Fibroblast of the aortic adventitia (primary cell): Measurements from ENCODE around the gene VSTM5. TPM values are rescaled to one million over a fixed set of nuclear protein-coding genes. Genes with fewer than 3 reads are reported as not detected.
"Not testable (repeated sequence)": the region's sequence is repeated elsewhere in the genome, so short reads cannot be mapped to it uniquely, and the experiment has no call there.

ENCODE experiments used
- DNase-seq: peaks from one replicate; pipeline ENCODE4 v3.0.0-alpha.2; 2010; ENCODE audit warnings: low read depth
- H3K4me3 ChIP-seq: 2 replicates; pipeline ENCODE4 v1.5.1; 2011; ENCODE audit warnings: low read depth, mild to moderate bottlenecking, control low read depth, low read length, moderate library complexity
- CTCF ChIP-seq: IDR thresholded peaks from 2 replicates; pipeline ENCODE4 v1.5.1; 2011; ENCODE audit warnings: mild to moderate bottlenecking, low read length, control low read depth, inconsistent platforms; ENCODE audit not compliant: insufficient read depth
- total RNA-seq: library from RNA; depleted of rRNA; stranded (reverse); fragments of >200 nt; gene quantifications from 2 replicates; pipeline ENCODE4 v1.2.3, GENCODE V29; 2012; ENCODE audit warnings: low replicate concordance

The VSTM5 gene
- total RNA-seq = 0.18 and 0.25 TPM in 2 replicates

GRCh38 chr11:93850594-93851018 is at the start of gene VSTM5:
VSTM5 (minus strand) TSS chr11:93850618; CDS start chr11:93850502, 116 bp downstream.
- no peak for DNase-seq
- no peak for TF ChIP-seq CTCF
- peak within 1 kb of the TSS; percentile 50 for H3K4me3 ChIP-seq

- DNase-seq = peak; percentile 93
- TF ChIP-seq CTCF = peak; percentile 75
- H3K4me3 ChIP-seq = no peak overlapping the region
Observed at GRCh38 chr11:93895106-93895862, 44.9 kb upstream of the VSTM5 start.

- no peak for TF ChIP-seq CTCF
- H3K4me3 ChIP-seq = no peak overlapping the region
- no peak for DNase-seq
Observed at GRCh38 chr11:93890391-93891051, 40.1 kb upstream of the VSTM5 start.

- no peak overlapping the region for H3K4me3 ChIP-seq
- DNase-seq = no peak
- TF ChIP-seq CTCF = no peak
Observed at GRCh38 chr11:93887111-93887510, 36.7 kb upstream of the VSTM5 start.

- not testable (repeated sequence) for H3K4me3 ChIP-seq
Observed at GRCh38 chr11:93879114-93879513, 28.7 kb upstream of the VSTM5 start.

GRCh38 chr11:93875637-93876036 is 25.2 kb upstream of the VSTM5 start:
- H3K4me3 ChIP-seq = no peak overlapping the region
- no peak for DNase-seq
- TF ChIP-seq CTCF = no peak

More at GRCh38 chr11:93879114-93879513, 28.7 kb upstream of the VSTM5 start:
- DNase-seq = not testable (repeated sequence)

- no peak for TF ChIP-seq CTCF
- DNase-seq = no peak
- no peak overlapping the region for H3K4me3 ChIP-seq
Observed at GRCh38 chr11:93871526-93871925, 21.1 kb upstream of the VSTM5 start.
